HCT116 (cell line): Measurements from ENCODE around the gene ELAVL1.

Experiments used
- CBX3 ChIP-seq: IDR thresholded peaks from 2 replicates; pipeline ENCODE4 v1.6.1; 2012; ENCODE audit warnings: low read depth
- EZH2 ChIP-seq: fragments of 200-600 bp; sonication (generic); IDR thresholded peaks from 2 replicates; pipeline ENCODE4 v1.6.1; 2017; ENCODE audit warnings: antibody characterized with exemption, mixed run types
- POLR2A ChIP-seq: IDR thresholded peaks from 2 replicates; pipeline ENCODE4 v1.7.0; 2011; ENCODE audit warnings: borderline replicate concordance; ENCODE audit not compliant: insufficient read depth, insufficient read length; ENCODE audit errors: extremely low read depth
- POLR2AphosphoS5 ChIP-seq: IDR thresholded peaks from 2 replicates; pipeline ENCODE4 v1.6.1; 2011; ENCODE audit warnings: mild to moderate bottlenecking, low read depth, low read length, moderate library complexity
- RAD21 ChIP-seq: IDR thresholded peaks from 2 replicates; pipeline ENCODE4 v1.6.1; 2012; ENCODE audit warnings: low read depth, mild to moderate bottlenecking
- SP1 ChIP-seq: IDR thresholded peaks from 2 replicates; pipeline ENCODE4 v1.6.1; 2012; ENCODE audit warnings: low read depth
- YY1 ChIP-seq: IDR thresholded peaks from 2 replicates; pipeline ENCODE4 v1.6.1; 2011; ENCODE audit warnings: low read length, low read depth, moderate library complexity, mild to moderate bottlenecking; ENCODE audit not compliant: insufficient replicate concordance; ENCODE audit errors: extremely low read depth
- ZNF274 ChIP-seq: fragments of 200-500 bp; sonication (Bioruptor generic); IDR thresholded peaks from 2 replicates; pipeline ENCODE4 v1.6.1; 2014; ENCODE audit warnings: mild to moderate bottlenecking, low read depth, low read length, inconsistent platforms
- TF ChIP-seq, protein P1 (sequence below), 3 experiments: fragments of 200-600 bp in 1 of 3; sonication (generic) in 1 of 3; IDR thresholded peaks in 2 of 3; conservative IDR thresholded peaks in 1 of 3; 2 replicates each; pipeline ENCODE4 v1.5.1; 2012 to 2017; ENCODE audit warnings: low read depth in 2 of 3, low read length in 2 of 3, antibody characterized with exemption in 1 of 3, borderline replicate concordance in 1 of 3, control low read depth in 1 of 3, mild to moderate bottlenecking in 1 of 3, mixed read lengths in 1 of 3, mixed run types in 1 of 3, moderate library complexity in 1 of 3; ENCODE audit not compliant: insufficient read depth in 1 of 3
- TF ChIP-seq, protein P2 (sequence below): IDR thresholded peaks from 2 replicates; pipeline ENCODE4 v1.6.1; 2011; ENCODE audit warnings: mild to moderate bottlenecking, low read length, moderate library complexity; ENCODE audit not compliant: insufficient replicate concordance; ENCODE audit errors: extremely low read depth
- TF ChIP-seq, protein P3 (sequence below): IDR thresholded peaks from 2 replicates; pipeline ENCODE4 v1.6.1; 2012
- TF ChIP-seq, protein P4 (sequence below): IDR thresholded peaks from 2 replicates; pipeline ENCODE4 v1.6.1; 2012; ENCODE audit warnings: low read depth
- TF ChIP-seq, protein P5 (sequence below): IDR thresholded peaks from 2 replicates; pipeline ENCODE4 v1.6.1; 2012

DNA sequence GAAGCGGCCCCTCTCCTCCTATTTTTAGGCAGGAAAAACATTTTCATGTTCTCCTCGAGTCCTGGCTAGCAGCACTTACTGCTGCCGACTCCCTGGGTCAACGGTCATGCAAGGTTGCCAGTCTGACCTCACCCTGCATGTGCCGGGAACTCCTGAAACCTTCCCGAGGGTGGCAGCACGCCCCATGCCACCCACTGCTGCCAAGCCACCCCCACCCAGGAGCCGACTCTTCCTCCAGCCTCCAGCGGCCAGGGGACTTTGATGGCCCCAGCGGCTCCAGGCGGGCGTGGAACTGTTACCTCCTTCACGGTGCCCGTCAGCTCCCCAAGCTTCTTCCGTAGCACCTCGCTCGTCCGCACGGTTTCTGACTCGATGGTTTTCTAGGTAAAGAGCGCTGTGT is 70.7 kb downstream of the ELAVL1 start:
- TF ChIP-seq EZH2 (no peak), POLR2A (no peak), YY1 (no peak), ZNF274 (no peak), POLR2AphosphoS5 (no peak), CBX3 (no peak), RAD21 (no peak), SP1 (no peak)
- TF ChIP-seq, protein P1, sequence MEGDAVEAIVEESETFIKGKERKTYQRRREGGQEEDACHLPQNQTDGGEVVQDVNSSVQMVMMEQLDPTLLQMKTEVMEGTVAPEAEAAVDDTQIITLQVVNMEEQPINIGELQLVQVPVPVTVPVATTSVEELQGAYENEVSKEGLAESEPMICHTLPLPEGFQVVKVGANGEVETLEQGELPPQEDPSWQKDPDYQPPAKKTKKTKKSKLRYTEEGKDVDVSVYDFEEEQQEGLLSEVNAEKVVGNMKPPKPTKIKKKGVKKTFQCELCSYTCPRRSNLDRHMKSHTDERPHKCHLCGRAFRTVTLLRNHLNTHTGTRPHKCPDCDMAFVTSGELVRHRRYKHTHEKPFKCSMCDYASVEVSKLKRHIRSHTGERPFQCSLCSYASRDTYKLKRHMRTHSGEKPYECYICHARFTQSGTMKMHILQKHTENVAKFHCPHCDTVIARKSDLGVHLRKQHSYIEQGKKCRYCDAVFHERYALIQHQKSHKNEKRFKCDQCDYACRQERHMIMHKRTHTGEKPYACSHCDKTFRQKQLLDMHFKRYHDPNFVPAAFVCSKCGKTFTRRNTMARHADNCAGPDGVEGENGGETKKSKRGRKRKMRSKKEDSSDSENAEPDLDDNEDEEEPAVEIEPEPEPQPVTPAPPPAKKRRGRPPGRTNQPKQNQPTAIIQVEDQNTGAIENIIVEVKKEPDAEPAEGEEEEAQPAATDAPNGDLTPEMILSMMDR (IDR thresholded peaks at IDR 0.05 in 2 of 3, conservative IDR thresholded peaks at IDR 0.05 in 1 of 3; ENCODE audit: borderline replicate concordance in 1 of 3, insufficient read depth in 1 of 3, low read depth in 2 of 3, low read length in 2 of 3) = no peak
- TF ChIP-seq, protein P2, sequence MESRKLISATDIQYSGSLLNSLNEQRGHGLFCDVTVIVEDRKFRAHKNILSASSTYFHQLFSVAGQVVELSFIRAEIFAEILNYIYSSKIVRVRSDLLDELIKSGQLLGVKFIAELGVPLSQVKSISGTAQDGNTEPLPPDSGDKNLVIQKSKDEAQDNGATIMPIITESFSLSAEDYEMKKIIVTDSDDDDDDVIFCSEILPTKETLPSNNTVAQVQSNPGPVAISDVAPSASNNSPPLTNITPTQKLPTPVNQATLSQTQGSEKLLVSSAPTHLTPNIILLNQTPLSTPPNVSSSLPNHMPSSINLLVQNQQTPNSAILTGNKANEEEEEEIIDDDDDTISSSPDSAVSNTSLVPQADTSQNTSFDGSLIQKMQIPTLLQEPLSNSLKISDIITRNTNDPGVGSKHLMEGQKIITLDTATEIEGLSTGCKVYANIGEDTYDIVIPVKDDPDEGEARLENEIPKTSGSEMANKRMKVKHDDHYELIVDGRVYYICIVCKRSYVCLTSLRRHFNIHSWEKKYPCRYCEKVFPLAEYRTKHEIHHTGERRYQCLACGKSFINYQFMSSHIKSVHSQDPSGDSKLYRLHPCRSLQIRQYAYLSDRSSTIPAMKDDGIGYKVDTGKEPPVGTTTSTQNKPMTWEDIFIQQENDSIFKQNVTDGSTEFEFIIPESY = no peak
- TF ChIP-seq, protein P3, sequence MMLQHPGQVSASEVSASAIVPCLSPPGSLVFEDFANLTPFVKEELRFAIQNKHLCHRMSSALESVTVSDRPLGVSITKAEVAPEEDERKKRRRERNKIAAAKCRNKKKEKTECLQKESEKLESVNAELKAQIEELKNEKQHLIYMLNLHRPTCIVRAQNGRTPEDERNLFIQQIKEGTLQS = no peak
- TF ChIP-seq, protein P4, sequence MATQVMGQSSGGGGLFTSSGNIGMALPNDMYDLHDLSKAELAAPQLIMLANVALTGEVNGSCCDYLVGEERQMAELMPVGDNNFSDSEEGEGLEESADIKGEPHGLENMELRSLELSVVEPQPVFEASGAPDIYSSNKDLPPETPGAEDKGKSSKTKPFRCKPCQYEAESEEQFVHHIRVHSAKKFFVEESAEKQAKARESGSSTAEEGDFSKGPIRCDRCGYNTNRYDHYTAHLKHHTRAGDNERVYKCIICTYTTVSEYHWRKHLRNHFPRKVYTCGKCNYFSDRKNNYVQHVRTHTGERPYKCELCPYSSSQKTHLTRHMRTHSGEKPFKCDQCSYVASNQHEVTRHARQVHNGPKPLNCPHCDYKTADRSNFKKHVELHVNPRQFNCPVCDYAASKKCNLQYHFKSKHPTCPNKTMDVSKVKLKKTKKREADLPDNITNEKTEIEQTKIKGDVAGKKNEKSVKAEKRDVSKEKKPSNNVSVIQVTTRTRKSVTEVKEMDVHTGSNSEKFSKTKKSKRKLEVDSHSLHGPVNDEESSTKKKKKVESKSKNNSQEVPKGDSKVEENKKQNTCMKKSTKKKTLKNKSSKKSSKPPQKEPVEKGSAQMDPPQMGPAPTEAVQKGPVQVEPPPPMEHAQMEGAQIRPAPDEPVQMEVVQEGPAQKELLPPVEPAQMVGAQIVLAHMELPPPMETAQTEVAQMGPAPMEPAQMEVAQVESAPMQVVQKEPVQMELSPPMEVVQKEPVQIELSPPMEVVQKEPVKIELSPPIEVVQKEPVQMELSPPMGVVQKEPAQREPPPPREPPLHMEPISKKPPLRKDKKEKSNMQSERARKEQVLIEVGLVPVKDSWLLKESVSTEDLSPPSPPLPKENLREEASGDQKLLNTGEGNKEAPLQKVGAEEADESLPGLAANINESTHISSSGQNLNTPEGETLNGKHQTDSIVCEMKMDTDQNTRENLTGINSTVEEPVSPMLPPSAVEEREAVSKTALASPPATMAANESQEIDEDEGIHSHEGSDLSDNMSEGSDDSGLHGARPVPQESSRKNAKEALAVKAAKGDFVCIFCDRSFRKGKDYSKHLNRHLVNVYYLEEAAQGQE = no peak
- TF ChIP-seq, protein P5, sequence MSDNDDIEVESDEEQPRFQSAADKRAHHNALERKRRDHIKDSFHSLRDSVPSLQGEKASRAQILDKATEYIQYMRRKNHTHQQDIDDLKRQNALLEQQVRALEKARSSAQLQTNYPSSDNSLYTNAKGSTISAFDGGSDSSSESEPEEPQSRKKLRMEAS = no peak
